Psoas muscle (tissue), 8 donors: Measurements from ENCODE around the gene RHOBTB3. TPM values are rescaled to one million over a fixed set of nuclear protein-coding genes. Genes with fewer than 3 reads are reported as not detected.
A peak's percentile ranks its signal among the peaks of the same experiment; 100 is the strongest.

Experiments
- ATAC-seq, 4 donors: fragments of 200-7000 bp; cut with Tn5 transposase; one replicate each; pipeline ENCODE4 v1.9.1; 2020; ENCODE audit warnings: moderate library complexity in 3 of 4, mild to moderate bottlenecking in 2 of 4
- DNase-seq, 2 donors: peaks; one replicate each; pipeline ENCODE4 v3.0.0-alpha.2; 2020
- H3K27ac ChIP-seq: fragments of 200-600 bp; one replicate; pipeline ENCODE4 v1.8.0; 2022
- H3K27me3 ChIP-seq, 3 donors: fragments of 200-600 bp in 1 of 3; one replicate each; pipeline versions ENCODE4 v1.6.1 to v1.8.0; 2013 to 2022; ENCODE audit warnings: low read length in 2 of 3, mild to moderate bottlenecking in 2 of 3, moderate library complexity in 1 of 3; ENCODE audit not compliant: insufficient read depth in 3 of 3
- H3K36me3 ChIP-seq, 2 donors: fragments of 200-600 bp in 1 of 2; one replicate each; pipeline versions ENCODE4 v1.6.1 to v1.8.0; 2013 to 2022; ENCODE audit warnings: low read depth in 1 of 2, mild to moderate bottlenecking in 1 of 2, moderate library complexity in 1 of 2; ENCODE audit not compliant: insufficient read depth in 1 of 2
- H3K4me1 ChIP-seq: fragments of 200-600 bp; one replicate; pipeline ENCODE4 v1.8.0; 2022
- H3K4me3 ChIP-seq: fragments of 200-600 bp; one replicate; pipeline ENCODE4 v1.8.0; 2022; ENCODE audit warnings: mild to moderate bottlenecking
- H3K9me3 ChIP-seq: fragments of 200-600 bp; one replicate; pipeline ENCODE4 v1.8.0; 2022
- WGBS, 3 donors: extraction: QIAGEN DNeasy Blood & Tissue Kit; methylation state at CpG; one replicate each; pipeline versions ENCODE4 v1.1.6 to v1.1.7; 2013; 5-methylcytosine and 5-hydroxymethylcytosine counted together
- intact Hi-C, 2 donors: fragments of 100-400 bp; cut with DNase I; formaldehyde crosslinking; loops; one replicate each; pipeline versions ENCODE4 v1.11.0 to v1.14.2; 2022
- polyA plus RNA-seq, 3 donors: library from polyadenylated mRNA; stranded (reverse); fragments of 200-250 nt; gene quantifications; one replicate each; pipeline ENCODE4 v1.2.3, GENCODE V29; 2013
- total RNA-seq, 4 donors: library from RNA; stranded (reverse); fragmentation: NEBNext Ultra II Directional in 2 of 4; extraction: Animal tissue kit (Norgen Biotek cat#: 25700) in 2 of 4; gene quantifications; one replicate each; pipeline versions ENCODE4 v1.2.1 to v1.2.4, GENCODE V29; 2021 to 2023
- TF ChIP-seq, protein P1 (sequence below): fragments of 200-600 bp; IDR thresholded peaks from one replicate; pipeline ENCODE4 v1.8.0; 2022; ENCODE audit warnings: antibody characterized with exemption
- donor health status: healthy with polysubstance abuse.
- donor health status: DM: no; HTN: no; CAD: no; lungs with moderate emphysema.
- donor health status: Bipolar disorder and iron deficiency.
- donor health status: healthy.
- donor health status: DM: yes; HTN: yes; CAD: no.
- donor health status: DM: no; HTN: no; CAD: no.
- donor health status: DM: no; HTN: no; CAD: no.
- donor health status: DM: yes; HTN: yes; CAD: no.

Gene RHOBTB3
- total and polyA plus RNA-seq, 7 donors: 19.0 to 86.0 (median 53.2) TPM

DNA sequence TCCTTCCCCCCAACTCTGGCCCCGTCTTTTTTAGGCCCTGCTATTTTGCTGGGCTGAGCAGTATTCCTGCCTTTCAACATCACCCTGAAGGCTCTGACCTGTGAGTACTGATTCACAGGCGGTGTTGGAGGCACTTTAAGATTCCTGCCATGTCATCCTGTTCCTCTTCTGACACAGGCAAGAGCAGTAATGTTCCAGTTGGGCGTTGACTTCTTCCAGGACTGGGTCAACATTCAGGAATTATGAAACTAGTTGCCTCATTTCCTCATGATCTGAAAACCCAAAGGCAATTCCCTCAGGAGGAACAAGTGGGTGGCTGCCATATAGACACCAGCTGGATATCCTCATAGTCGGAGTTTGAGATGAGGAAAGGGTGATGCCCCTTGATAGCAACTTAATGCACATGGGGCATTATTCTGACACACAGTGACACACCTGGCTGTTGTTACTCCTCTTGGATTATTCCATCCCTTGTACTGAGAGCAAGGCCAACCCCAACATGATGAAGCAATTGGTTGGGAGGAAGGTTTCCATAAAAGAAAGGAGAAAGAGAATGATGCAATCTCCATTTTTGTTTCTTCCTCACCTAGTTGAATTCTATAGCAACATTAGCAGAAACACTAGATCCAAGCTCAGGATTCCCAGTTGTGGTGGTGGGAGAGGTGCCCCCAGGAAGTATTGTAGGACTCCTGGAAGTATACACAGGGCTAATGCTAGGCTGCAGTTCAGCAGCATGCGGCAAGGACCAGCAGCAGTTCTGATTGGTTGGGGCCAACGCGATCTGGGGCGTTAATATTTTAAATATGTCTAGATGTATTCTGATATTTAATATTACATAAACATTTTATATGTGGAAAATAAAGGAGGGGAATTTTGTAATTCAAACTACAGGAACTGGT lies 111.0 kb downstream of the RHOBTB3 start:
- 80 to 84% (median 81%) methylated on average over 8 of the region's 8 CpGs for WGBS, 3 donors
- TF ChIP-seq, protein P1, sequence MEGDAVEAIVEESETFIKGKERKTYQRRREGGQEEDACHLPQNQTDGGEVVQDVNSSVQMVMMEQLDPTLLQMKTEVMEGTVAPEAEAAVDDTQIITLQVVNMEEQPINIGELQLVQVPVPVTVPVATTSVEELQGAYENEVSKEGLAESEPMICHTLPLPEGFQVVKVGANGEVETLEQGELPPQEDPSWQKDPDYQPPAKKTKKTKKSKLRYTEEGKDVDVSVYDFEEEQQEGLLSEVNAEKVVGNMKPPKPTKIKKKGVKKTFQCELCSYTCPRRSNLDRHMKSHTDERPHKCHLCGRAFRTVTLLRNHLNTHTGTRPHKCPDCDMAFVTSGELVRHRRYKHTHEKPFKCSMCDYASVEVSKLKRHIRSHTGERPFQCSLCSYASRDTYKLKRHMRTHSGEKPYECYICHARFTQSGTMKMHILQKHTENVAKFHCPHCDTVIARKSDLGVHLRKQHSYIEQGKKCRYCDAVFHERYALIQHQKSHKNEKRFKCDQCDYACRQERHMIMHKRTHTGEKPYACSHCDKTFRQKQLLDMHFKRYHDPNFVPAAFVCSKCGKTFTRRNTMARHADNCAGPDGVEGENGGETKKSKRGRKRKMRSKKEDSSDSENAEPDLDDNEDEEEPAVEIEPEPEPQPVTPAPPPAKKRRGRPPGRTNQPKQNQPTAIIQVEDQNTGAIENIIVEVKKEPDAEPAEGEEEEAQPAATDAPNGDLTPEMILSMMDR: no peak
- Histone ChIP-seq H3K27me3 (no peaks in the 10 kb centered on the region), H3K4me3 (no peak overlapping the region), H3K9me3 (no peaks in the 10 kb centered on the region), H3K36me3 (no peaks in the 10 kb centered on the region), H3K27ac (peak overlapping the region; percentile 76), H3K4me1 (peaks cover 32% of the 10 kb centered on the region)
- intact Hi-C loops: no loop called here
- ATAC-seq (peak in 3 of 4 donors; percentile 37 to 57 (median 45)), DNase-seq (peak in 1 of 2 donors; percentile 45)

GRCh38 chr5:95842854-95843544 lies 111.9 kb downstream of the RHOBTB3 start:
- intact Hi-C loops: no loop called here
- Histone ChIP-seq H3K36me3 (no peaks in the 10 kb centered on the region), H3K4me3 (no peak overlapping the region), H3K4me1 (peaks cover 25% of the 10 kb centered on the region), H3K9me3 (no peaks in the 10 kb centered on the region), H3K27me3 (no peaks in the 10 kb centered on the region), H3K27ac (peak overlapping the region; percentile 76)
- TF ChIP-seq, protein P1: no peak
- peak; percentile 72 to 78 (median 72) for ATAC-seq
- WGBS, 3 donors: 69 to 79% (median 75%) methylated on average over 11 of the region's 11 CpGs
- DNase-seq: peak; percentile 66 to 80

GRCh38 chr5:95843733-95844223 lies 112.6 kb downstream of the RHOBTB3 start:
- intact Hi-C loops: no loop called here
- no peaks in the 10 kb centered on the region for H3K27me3 ChIP-seq
- 18 to 40% (median 22%) methylated on average over 3 of the region's 3 CpGs for WGBS, 3 donors
- ATAC-seq (peak; percentile 71 to 80 (median 73)), DNase-seq (peak in 1 of 2 donors; percentile 55)
- peaks cover 18% of the 10 kb centered on the region for H3K4me1 ChIP-seq
- peak overlapping the region; percentile 76 for H3K27ac ChIP-seq
- H3K9me3 ChIP-seq: no peaks in the 10 kb centered on the region
- H3K36me3 ChIP-seq: no peaks in the 10 kb centered on the region
- H3K4me3 ChIP-seq: peak overlapping the region; percentile 35
- TF ChIP-seq, protein P1: no peak

DNA sequence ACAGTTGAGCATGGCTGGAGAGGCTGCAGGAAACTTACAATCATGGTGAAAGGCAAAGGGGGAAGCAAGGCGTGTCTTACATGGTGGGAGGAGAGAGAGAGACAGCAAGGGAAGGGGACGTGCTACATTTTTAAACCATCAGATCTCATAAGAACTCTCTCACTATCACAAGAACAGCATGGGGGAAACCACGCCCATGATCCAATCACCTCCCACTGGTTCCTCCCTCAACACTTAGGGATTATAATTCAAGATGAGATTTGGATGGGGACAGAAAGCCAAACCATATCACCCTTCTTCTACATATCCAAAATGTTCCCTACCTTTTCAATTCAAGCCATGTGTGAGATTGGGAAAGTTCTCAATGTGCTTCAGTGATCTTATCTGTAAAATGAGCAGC lies 114.3 kb downstream of the RHOBTB3 start:
- intact Hi-C loops: loop anchor here (5.0 kb wide), 3 partner anchors 113 to 203 kb away; partner anchors contain the start of gene RHOBTB3 (in 1 of the 2)
- H3K9me3 ChIP-seq: no peaks in the 10 kb centered on the region
- H3K36me3 ChIP-seq: no peaks in the 10 kb centered on the region
- no peaks in the 10 kb centered on the region for H3K27me3 ChIP-seq
- H3K27ac ChIP-seq: peak overlapping the region; percentile 76
- DNase-seq (no peak), ATAC-seq (no peak)
- WGBS, 3 donors: 77 to 98% (median 86%) methylated on average over 3 of the region's 3 CpGs
- peaks cover 15% of the 10 kb centered on the region for H3K4me1 ChIP-seq
- H3K4me3 ChIP-seq: peak overlapping the region; percentile 35
- TF ChIP-seq, protein P1: no peak

Other genes with a start within 250 kb of the RHOBTB3 start
- gene SKIC3, start 176.4 kb upstream of the RHOBTB3 start, total RNA-seq: 10 to 100 TPM; 44.4 to 71.2 (median 50.9) TPM
- 10 to 100 TPM; 13.1 to 26.5 (median 13.3) TPM for gene SKIC3, start 176.4 kb upstream of the RHOBTB3 start, polyA plus RNA-seq
- gene ARSK, start 176.2 kb upstream of the RHOBTB3 start, total RNA-seq: 1 to 10 TPM; 1.6 to 2.4 (median 1.9) TPM
- 1 to 10 TPM; 1.8 to 8.5 (median 4.3) TPM for gene ARSK, start 176.2 kb upstream of the RHOBTB3 start, polyA plus RNA-seq
- under 1 TPM in 2 of 4 donors, not detected in 2; 0.10 to 0.29 TPM for gene GPR150, start 111.2 kb upstream of the RHOBTB3 start, total RNA-seq
- under 1 TPM; 0.18 to 0.64 (median 0.35) TPM for gene GPR150, start 111.2 kb upstream of the RHOBTB3 start, polyA plus RNA-seq
- gene RFESD, start 84.6 kb upstream of the RHOBTB3 start, total RNA-seq: 1 to 10 TPM; 3.2 to 3.9 (median 3.7) TPM
- 1 to 10 TPM; 4.0 to 6.0 (median 4.7) TPM for gene RFESD, start 84.6 kb upstream of the RHOBTB3 start, polyA plus RNA-seq
- under 1 TPM in 1 of 4 donors, not detected in 3; 0.22 TPM for gene SPATA9, start 48.3 kb upstream of the RHOBTB3 start, total RNA-seq
- under 1 TPM in 2 of 3 donors, not detected in 1; 0.22 to 0.53 TPM for gene SPATA9, start 48.3 kb upstream of the RHOBTB3 start, polyA plus RNA-seq
- gene GLRX, start 91.4 kb downstream of the RHOBTB3 start, total RNA-seq: 100 to 1,000 TPM; 131 to 888 (median 651) TPM
- 1,000 to 10,000 TPM; 1,121 to 3,024 (median 1,342) TPM for gene GLRX, start 91.4 kb downstream of the RHOBTB3 start, polyA plus RNA-seq
- 10 to 100 TPM; 16.2 to 59.8 (median 32.1) TPM for gene ELL2, start 230.5 kb downstream of the RHOBTB3 start, total RNA-seq
- 10 to 100 TPM; 30.4 to 39.8 (median 39.6) TPM for gene ELL2, start 230.5 kb downstream of the RHOBTB3 start, polyA plus RNA-seq